Parathyroid adenoma (tissue), 2 donors: ENCODE measurements around the gene GLIPR1L1.
A peak's percentile ranks its signal among the peaks of the same experiment; 100 is the strongest.

Experiments used
- H2AFZ ChIP-seq: fragments of 300-600 bp; sonication (generic); one replicate; pipeline ENCODE4 v1.7.0; 2017; ENCODE audit warnings: antibody characterized with exemption, mild to moderate bottlenecking
- H3K27ac ChIP-seq: fragments of 300-600 bp; sonication (generic); one replicate; pipeline ENCODE4 v1.7.0; 2017
- H3K27me3 ChIP-seq: fragments of 300-600 bp; sonication (generic); one replicate; pipeline ENCODE4 v1.7.0; 2017; ENCODE audit warnings: low read length; ENCODE audit not compliant: control insufficient read depth, insufficient read depth
- H3K36me3 ChIP-seq: fragments of 300-600 bp; sonication (generic); one replicate; pipeline ENCODE4 v1.7.0; 2017; ENCODE audit warnings: low read length; ENCODE audit not compliant: control insufficient read depth, insufficient read depth
- H3K4me1 ChIP-seq: fragments of 300-600 bp; sonication (generic); one replicate; pipeline ENCODE4 v1.7.0; 2017; ENCODE audit warnings: control low read depth
- H3K4me2 ChIP-seq: fragments of 300-600 bp; sonication (generic); one replicate; pipeline ENCODE4 v1.7.0; 2017; ENCODE audit warnings: low read length
- H3K4me3 ChIP-seq: fragments of 300-600 bp; sonication (generic); one replicate; pipeline ENCODE4 v1.7.0; 2017; ENCODE audit warnings: low read depth, low read length
- H3K79me2 ChIP-seq: fragments of 300-600 bp; sonication (generic); one replicate; pipeline ENCODE4 v1.7.0; 2017; ENCODE audit warnings: control low read depth
- H3K9ac ChIP-seq: fragments of 300-600 bp; sonication (generic); one replicate; pipeline ENCODE4 v1.7.0; 2017; ENCODE audit warnings: mild to moderate bottlenecking
- H3K9me3 ChIP-seq: fragments of 300-600 bp; sonication (generic); one replicate; pipeline ENCODE4 v1.7.0; 2017; ENCODE audit warnings: low read length; ENCODE audit not compliant: control insufficient read depth
- CTCF ChIP-seq: fragments of 300-600 bp; sonication (generic); IDR thresholded peaks from one replicate; pipeline ENCODE4 v1.7.0; 2017; ENCODE audit warnings: antibody characterized with exemption, mild to moderate bottlenecking
- donor health status: primary hyperparathyroidism.

The GLIPR1L1 gene

GRCh38 chr12:75323663-75324062 is 10.8 kb upstream of the GLIPR1L1 start:
- Histone ChIP-seq H3K9me3 (no peaks in the 10 kb centered on the region), H3K4me2 (no peak overlapping the region), H3K9ac (no peak overlapping the region), H3K27ac (no peak overlapping the region), H3K4me3 (no peak overlapping the region), H3K36me3 (no peaks in the 10 kb centered on the region), H3K4me1 (no peaks in the 10 kb centered on the region), H3K27me3 (no peaks in the 10 kb centered on the region), H3K79me2 (no peaks in the 10 kb centered on the region), H2AFZ (no peak overlapping the region)
- no peak for TF ChIP-seq CTCF

GRCh38 chr12:75327642-75328041 is 6.8 kb upstream of the GLIPR1L1 start:
- no peaks in the 10 kb centered on the region for H3K4me1 ChIP-seq
- H3K79me2 ChIP-seq = no peaks in the 10 kb centered on the region
- H3K4me2 ChIP-seq = no peak overlapping the region
- no peak for TF ChIP-seq CTCF
- no peak overlapping the region for H3K4me3 ChIP-seq
- H3K27me3 ChIP-seq = no peaks in the 10 kb centered on the region
- no peaks in the 10 kb centered on the region for H3K36me3 ChIP-seq
- no peak overlapping the region for H2AFZ ChIP-seq
- H3K9ac ChIP-seq = no peak overlapping the region
- H3K9me3 ChIP-seq = no peaks in the 10 kb centered on the region
- H3K27ac ChIP-seq = no peak overlapping the region

- Histone ChIP-seq H3K4me3 (peak within 1 kb of the TSS; percentile 69), H2AFZ (peak within 1 kb of the TSS; percentile 79), H3K4me1 (no peaks in the 10 kb centered on the region), H3K9ac (no peak within 1 kb of the TSS), H3K4me2 (peak within 1 kb of the TSS; percentile 92), H3K36me3 (no peaks in the 10 kb centered on the region), H3K9me3 (no peaks in the 10 kb centered on the region), H3K27me3 (no peaks in the 10 kb centered on the region), H3K79me2 (no peaks in the 10 kb centered on the region), H3K27ac (peak within 1 kb of the TSS; percentile 70)
- TF ChIP-seq CTCF = no peak
Measured at GRCh38 chr12:75329918-75330826, 4.3 kb upstream of the GLIPR1L1 start, which contains the start of gene CAPS2. Gene CAPS2, minus strand, starts transcription at chr12:75330324. Its CDS starts 3,826 bp downstream, at chr12:75326498.

GRCh38 chr12:75337905-75338304 is 3.4 kb downstream of the GLIPR1L1 start:
- H3K36me3 ChIP-seq = no peaks in the 10 kb centered on the region
- no peaks in the 10 kb centered on the region for H3K9me3 ChIP-seq
- no peak overlapping the region for H2AFZ ChIP-seq
- no peaks in the 10 kb centered on the region for H3K4me1 ChIP-seq
- H3K9ac ChIP-seq = no peak overlapping the region
- no peaks in the 10 kb centered on the region for H3K27me3 ChIP-seq
- TF ChIP-seq CTCF = no peak
- H3K4me3 ChIP-seq = no peak overlapping the region
- no peak overlapping the region for H3K4me2 ChIP-seq
- H3K27ac ChIP-seq = no peak overlapping the region
- H3K79me2 ChIP-seq = no peaks in the 10 kb centered on the region
